Hindlimb muscle (tissue), 1 donor: ENCODE results near the gene CD82. TPM values are rescaled to one million over a fixed set of nuclear protein-coding genes. Genes with fewer than 3 reads are reported as not detected.

Experiments used
- DNase-seq: peaks from one replicate; pipeline ENCODE4 v3.0.0-alpha.2; 2013
- polyA plus RNA-seq: library from polyadenylated mRNA; unstranded; fragments of 120-200 nt; gene quantifications from one replicate; pipeline ENCODE4 v1.2.1, GENCODE V29; 2013; ENCODE audit not compliant: insufficient read length

The CD82 gene
- polyA plus RNA-seq, 1 donor = 88.4 TPM

- no peak for DNase-seq
These were observed 11.9 kb downstream of the CD82 start for GRCh38 chr11:44577231-44577830.

GRCh38 chr11:44578279-44578678 is 12.8 kb downstream of the CD82 start:
- no peak for DNase-seq

GRCh38 chr11:44579302-44579761 is 13.9 kb downstream of the CD82 start:
- no peak for DNase-seq

- DNase-seq = no peak
These were observed 15.2 kb downstream of the CD82 start for GRCh38 chr11:44580701-44581100.

GRCh38 chr11:44581246-44581645 is 15.8 kb downstream of the CD82 start:
- DNase-seq = no peak

- DNase-seq = no peak
These were observed 17.3 kb downstream of the CD82 start for GRCh38 chr11:44582641-44583352.

- DNase-seq = no peak
These were observed 17.8 kb downstream of the CD82 start for GRCh38 chr11:44583353-44583669.

GRCh38 chr11:44585421-44585820 is 20.0 kb downstream of the CD82 start:
- DNase-seq = no peak

- no peak for DNase-seq
These were observed 23.8 kb downstream of the CD82 start for GRCh38 chr11:44589301-44589700.

GRCh38 chr11:44590769-44591168 is 25.3 kb downstream of the CD82 start:
- DNase-seq = no peak

- DNase-seq = no peak
These were observed 26.1 kb downstream of the CD82 start for GRCh38 chr11:44591557-44591956.

- peak; percentile 42 for DNase-seq
These were observed 26.9 kb downstream of the CD82 start for GRCh38 chr11:44592125-44592940.

- DNase-seq = peak; percentile 61
These were observed 27.8 kb downstream of the CD82 start for GRCh38 chr11:44593251-44593650.

GRCh38 chr11:44595006-44595405 is 29.5 kb downstream of the CD82 start:
- no peak for DNase-seq

- DNase-seq = peak; percentile 75
These were observed 30.5 kb downstream of the CD82 start for GRCh38 chr11:44595964-44596381.

GRCh38 chr11:44596525-44597276 is 31.2 kb downstream of the CD82 start:
- no peak for DNase-seq

GRCh38 chr11:44597358-44598012 is 32.0 kb downstream of the CD82 start:
- DNase-seq = no peak

GRCh38 chr11:44598831-44599230 is 33.4 kb downstream of the CD82 start:
- no peak for DNase-seq

- DNase-seq = no peak
These were observed 34.8 kb downstream of the CD82 start for GRCh38 chr11:44600261-44600660.

GRCh38 chr11:44600839-44601383 is 35.4 kb downstream of the CD82 start:
- DNase-seq = peak; percentile 70

GRCh38 chr11:44601471-44602370 is 36.3 kb downstream of the CD82 start:
- DNase-seq = no peak
